Small intestine (tissue), 16 donors: ENCODE data around the gene MSH5. TPM values are rescaled to one million over a fixed set of nuclear protein-coding genes. Genes with fewer than 3 reads are reported as not detected.

Experiments used
- DNase-seq, 2 donors: peaks; one replicate each; pipeline versions ENCODE4 v3.0.0 to v3.0.0-alpha.2; 2013
- FAIRE-seq: peaks from 2 replicates; lab custom pipeline; 2012; peaks lifted over from hg19 to GRCh38; lab: Jason Lieb, UNC
- H3K27ac ChIP-seq, 3 donors: one replicate each; pipeline ENCODE4 v1.5.1; 2013; ENCODE audit warnings: low read length in 2 of 3, mild to moderate bottlenecking in 2 of 3, control low read depth in 1 of 3, inconsistent platforms in 1 of 3, low read depth in 1 of 3, moderate library complexity in 1 of 3
- H3K27me3 ChIP-seq, 3 donors: one replicate each; pipeline ENCODE4 v1.6.1; 2013; ENCODE audit warnings: low read length in 3 of 3, inconsistent platforms in 1 of 3; ENCODE audit not compliant: control insufficient read depth in 3 of 3, insufficient read depth in 3 of 3
- H3K36me3 ChIP-seq, 3 donors: one replicate each; pipeline ENCODE4 v1.6.1; 2013; ENCODE audit warnings: low read length in 3 of 3, inconsistent platforms in 1 of 3, low read depth in 1 of 3, mild to moderate bottlenecking in 1 of 3, moderate library complexity in 1 of 3; ENCODE audit not compliant: control insufficient read depth in 3 of 3, insufficient read depth in 2 of 3
- H3K4me1 ChIP-seq, 3 donors: one replicate each; pipeline ENCODE4 v1.6.1; 2013; ENCODE audit warnings: low read length in 2 of 3, inconsistent platforms in 1 of 3, low read depth in 1 of 3, mild to moderate bottlenecking in 1 of 3, moderate library complexity in 1 of 3; ENCODE audit not compliant: control insufficient read depth in 3 of 3, insufficient read depth in 2 of 3
- H3K4me3 ChIP-seq, 3 donors: one replicate each; pipeline ENCODE4 v1.5.1; 2013; ENCODE audit warnings: low read length in 3 of 3, control low read depth in 1 of 3, inconsistent platforms in 1 of 3, low read depth in 1 of 3, mild to moderate bottlenecking in 1 of 3, moderate library complexity in 1 of 3
- H3K9me3 ChIP-seq, 2 donors: one replicate each; pipeline ENCODE4 v1.6.1; 2013; ENCODE audit warnings: low read depth in 1 of 2, low read length in 1 of 2; ENCODE audit not compliant: control insufficient read depth in 2 of 2, insufficient read depth in 1 of 2
- WGBS, 3 donors: extraction: QIAGEN DNeasy Blood & Tissue Kit; methylation state at CpG; one replicate each; pipeline ENCODE4 v1.1.7; 2013; 5-methylcytosine and 5-hydroxymethylcytosine counted together
- long read RNA-seq, 10 donors: transcript quantifications; one replicate each; lab custom pipeline, GENCODE V29; 2026
- polyA plus RNA-seq, 4 donors: library from polyadenylated mRNA; stranded (reverse) in 3 of 4; unstranded in 1 of 4; fragments of 200-250 nt in 3 of 4; fragments of 120-200 nt in 1 of 4; gene quantifications; one replicate each; pipeline versions ENCODE4 v1.2.1 to v1.2.3, GENCODE V29; 2013
- donor health status: healthy with polysubstance abuse.
- donor health status: control.
- donor health status: control.
- donor health status: Bipolar disorder and iron deficiency.
- donor health status: healthy.

MSH5 gene
- 10 to 100 TPM in 2 of 4 donors, 1 to 10 TPM in 2; 1.6 to 53.1 (median 9.2) TPM for polyA plus RNA-seq
- long read RNA-seq, donor 1, partial matches to known transcripts: 0 of 1 reads
- long read RNA-seq, donor 1, other reads (novel, unspliced or antisense): 0 of 1 reads
- long read RNA-seq, donor 2: 0 reads
- long read RNA-seq, donor 3, partial matches to known transcripts: 0 of 3 reads
- long read RNA-seq, donor 3, other reads (novel, unspliced or antisense): 0 of 3 reads
- long read RNA-seq, donor 4: 0 reads
- long read RNA-seq, donor 5, partial matches to known transcripts: 0 of 2 reads
- long read RNA-seq, donor 5, other reads (novel, unspliced or antisense): 0 of 2 reads
- long read RNA-seq, donor 6: 0 reads
- long read RNA-seq, donor 7, partial matches to known transcripts: 0 of 1 reads
- long read RNA-seq, donor 7, other reads (novel, unspliced or antisense): 0 of 1 reads
- long read RNA-seq, donor 8: 0 reads
- long read RNA-seq, donor 9: 0 reads
- long read RNA-seq, donor 10, partial matches to known transcripts: 0 of 1 reads
- long read RNA-seq, donor 10, other reads (novel, unspliced or antisense): 0 of 1 reads

- FAIRE-seq (no peak), DNase-seq (peak; percentile 100)
- H3K9me3 ChIP-seq: no peaks in the 10 kb centered on the region
- 0% methylated on average over 53 to 58 of the region's 58 CpGs for WGBS, 3 donors
- H3K27me3 ChIP-seq: no peaks in the 10 kb centered on the region
- peaks cover 3 to 41% (median 10%) of the 10 kb centered on the region in 3 donors for H3K4me1 ChIP-seq
- peaks cover 0 to 25% (median 0%) of the 10 kb centered on the region in 3 donors for H3K36me3 ChIP-seq
- H3K4me3 ChIP-seq: peak within 1 kb of the TSS; percentile 60 to 78 (median 74)
- peak within 1 kb of the TSS; percentile 94 to 98 (median 97) for H3K27ac ChIP-seq
These were observed at the start of gene MSH5 for GRCh38 chr6:31739639-31740396. Gene MSH5, plus strand, starts transcription at chr6:31740005. Its CDS starts 462 bp downstream, at chr6:31740467.

- peaks cover 13 to 95% (median 16%) of the 10 kb centered on the region in 3 donors for H3K36me3 ChIP-seq
- 31 to 59% (median 52%) methylated on average over 10 of the region's 10 CpGs for WGBS, 3 donors
- H3K4me1 ChIP-seq: peaks cover 0 to 15% (median 0%) of the 10 kb centered on the region in 3 donors
- H3K27me3 ChIP-seq: no peaks in the 10 kb centered on the region
- peak overlapping the region; percentile 52 to 92 (median 71) for H3K27ac ChIP-seq
- DNase-seq (peak; percentile 86 to 92), FAIRE-seq (no peak)
- H3K4me3 ChIP-seq: no peak overlapping the region
- no peaks in the 10 kb centered on the region for H3K9me3 ChIP-seq
These were observed 49.4 kb upstream of the MSH5 start for GRCh38 chr6:31690231-31691077.

- DNase-seq: no peak
- H3K36me3 ChIP-seq: peaks cover 13 to 94% (median 16%) of the 10 kb centered on the region in 3 donors
- no peaks in the 10 kb centered on the region for H3K27me3 ChIP-seq
- H3K9me3 ChIP-seq: no peaks in the 10 kb centered on the region
- 83 to 90% (median 89%) methylated on average over 6 of the region's 6 CpGs for WGBS, 3 donors
- H3K4me1 ChIP-seq: peaks cover 0 to 15% (median 0%) of the 10 kb centered on the region in 3 donors
- H3K27ac ChIP-seq: peak overlapping the region in 2 of 3 donors; percentile 71 to 92
- no peak for FAIRE-seq
- H3K4me3 ChIP-seq: no peak overlapping the region
These were observed 48.7 kb upstream of the MSH5 start for GRCh38 chr6:31691078-31691463.

- peaks cover 0 to 15% (median 0%) of the 10 kb centered on the region in 3 donors for H3K4me1 ChIP-seq
- FAIRE-seq: no peak
- 95% methylated on average over 12 of the region's 12 CpGs for WGBS, 3 donors
These were observed 48.2 kb upstream of the MSH5 start for GRCh38 chr6:31691564-31692108.

GRCh38 chr6:31692353-31692752 lies 47.5 kb upstream of the MSH5 start:
- Histone ChIP-seq H3K4me1 (peaks cover 0 to 15% (median 0%) of the 10 kb centered on the region in 3 donors), H3K4me3 (no peak overlapping the region), H3K36me3 (peaks cover 8 to 91% (median 14%) of the 10 kb centered on the region in 3 donors), H3K27ac (no peak overlapping the region), H3K27me3 (no peaks in the 10 kb centered on the region), H3K9me3 (no peaks in the 10 kb centered on the region)
- DNase-seq (no peak), FAIRE-seq (no peak)
- 82 to 89% (median 88%) methylated on average over 4 of the region's 4 CpGs for WGBS, 3 donors

More at GRCh38 chr6:31691564-31692108, 48.2 kb upstream of the MSH5 start:
- no peak for DNase-seq
- Histone ChIP-seq H3K36me3 (peaks cover 8 to 93% (median 14%) of the 10 kb centered on the region in 3 donors), H3K27me3 (no peaks in the 10 kb centered on the region), H3K9me3 (no peaks in the 10 kb centered on the region), H3K4me3 (no peak overlapping the region), H3K27ac (no peak overlapping the region)

GRCh38 chr6:31692886-31693285 lies 46.9 kb upstream of the MSH5 start:
- no peaks in the 10 kb centered on the region for H3K27me3 ChIP-seq
- no peak overlapping the region for H3K4me3 ChIP-seq
- DNase-seq (no peak), FAIRE-seq (no peak)
- H3K36me3 ChIP-seq: peaks cover 9 to 91% (median 14%) of the 10 kb centered on the region in 3 donors
- H3K9me3 ChIP-seq: no peaks in the 10 kb centered on the region
- H3K4me1 ChIP-seq: peaks cover 0 to 15% (median 0%) of the 10 kb centered on the region in 3 donors
- H3K27ac ChIP-seq: no peak overlapping the region
- 91 to 96% (median 93%) methylated on average over 8 to 9 of the region's 9 CpGs for WGBS, 3 donors

- H3K27me3 ChIP-seq: no peaks in the 10 kb centered on the region
- DNase-seq: no peak
- H3K9me3 ChIP-seq: no peaks in the 10 kb centered on the region
- WGBS, 3 donors: 93 to 95% (median 94%) methylated on average over 6 of the region's 6 CpGs
- FAIRE-seq: no peak
- peaks cover 0 to 15% (median 0%) of the 10 kb centered on the region in 3 donors for H3K4me1 ChIP-seq
- H3K36me3 ChIP-seq: peaks cover 9 to 86% (median 14%) of the 10 kb centered on the region in 3 donors
- H3K27ac ChIP-seq: no peak overlapping the region
- H3K4me3 ChIP-seq: no peak overlapping the region
These were observed 46.3 kb upstream of the MSH5 start for GRCh38 chr6:31693535-31693934.
